ENCODE measurements around the gene EXOC6.

The EXOC6 gene

DNA sequence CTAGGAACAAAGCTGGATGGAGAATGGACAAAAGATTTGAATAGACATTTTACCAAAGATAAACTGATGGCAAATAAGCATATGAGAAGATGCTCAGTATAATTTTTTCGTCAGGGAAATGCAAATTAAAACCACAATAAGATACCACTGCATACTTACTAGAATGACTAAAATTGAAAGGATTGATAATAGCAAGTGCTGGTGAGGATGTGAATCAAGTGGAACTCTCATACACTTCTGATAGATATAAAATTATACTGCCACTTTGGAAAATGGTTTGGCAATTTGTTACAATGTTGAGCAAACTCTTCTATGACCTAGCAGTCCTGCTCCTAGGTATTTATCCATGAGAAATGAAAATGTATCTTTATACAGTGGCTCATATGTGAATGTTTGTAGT lies 83.3 kb downstream of the EXOC6 start:
- no peak for DNase-seq (ENCODE audit: low read depth in 1 of 2, low spot score in 1 of 2)
- no peaks in the 10 kb centered on the region for H3K27me3 ChIP-seq (ENCODE audit: insufficient read depth, poor library complexity, severe bottlenecking)
- TF ChIP-seq, protein P1, sequence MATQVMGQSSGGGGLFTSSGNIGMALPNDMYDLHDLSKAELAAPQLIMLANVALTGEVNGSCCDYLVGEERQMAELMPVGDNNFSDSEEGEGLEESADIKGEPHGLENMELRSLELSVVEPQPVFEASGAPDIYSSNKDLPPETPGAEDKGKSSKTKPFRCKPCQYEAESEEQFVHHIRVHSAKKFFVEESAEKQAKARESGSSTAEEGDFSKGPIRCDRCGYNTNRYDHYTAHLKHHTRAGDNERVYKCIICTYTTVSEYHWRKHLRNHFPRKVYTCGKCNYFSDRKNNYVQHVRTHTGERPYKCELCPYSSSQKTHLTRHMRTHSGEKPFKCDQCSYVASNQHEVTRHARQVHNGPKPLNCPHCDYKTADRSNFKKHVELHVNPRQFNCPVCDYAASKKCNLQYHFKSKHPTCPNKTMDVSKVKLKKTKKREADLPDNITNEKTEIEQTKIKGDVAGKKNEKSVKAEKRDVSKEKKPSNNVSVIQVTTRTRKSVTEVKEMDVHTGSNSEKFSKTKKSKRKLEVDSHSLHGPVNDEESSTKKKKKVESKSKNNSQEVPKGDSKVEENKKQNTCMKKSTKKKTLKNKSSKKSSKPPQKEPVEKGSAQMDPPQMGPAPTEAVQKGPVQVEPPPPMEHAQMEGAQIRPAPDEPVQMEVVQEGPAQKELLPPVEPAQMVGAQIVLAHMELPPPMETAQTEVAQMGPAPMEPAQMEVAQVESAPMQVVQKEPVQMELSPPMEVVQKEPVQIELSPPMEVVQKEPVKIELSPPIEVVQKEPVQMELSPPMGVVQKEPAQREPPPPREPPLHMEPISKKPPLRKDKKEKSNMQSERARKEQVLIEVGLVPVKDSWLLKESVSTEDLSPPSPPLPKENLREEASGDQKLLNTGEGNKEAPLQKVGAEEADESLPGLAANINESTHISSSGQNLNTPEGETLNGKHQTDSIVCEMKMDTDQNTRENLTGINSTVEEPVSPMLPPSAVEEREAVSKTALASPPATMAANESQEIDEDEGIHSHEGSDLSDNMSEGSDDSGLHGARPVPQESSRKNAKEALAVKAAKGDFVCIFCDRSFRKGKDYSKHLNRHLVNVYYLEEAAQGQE (IDR thresholded peaks at IDR 0.05; ENCODE audit: insufficient replicate concordance, low read depth), result no peak
- TF ChIP-seq GABPA (IDR thresholded peaks at IDR 0.05; ENCODE audit: low read depth) (no peak), SPI1 (IDR thresholded peaks at IDR 0.05; ENCODE audit: borderline replicate concordance, low read depth) (no peak), POLR2AphosphoS5 (IDR thresholded peaks at IDR 0.05; ENCODE audit: low read depth) (no peak)
- TF ChIP-seq, protein P2, sequence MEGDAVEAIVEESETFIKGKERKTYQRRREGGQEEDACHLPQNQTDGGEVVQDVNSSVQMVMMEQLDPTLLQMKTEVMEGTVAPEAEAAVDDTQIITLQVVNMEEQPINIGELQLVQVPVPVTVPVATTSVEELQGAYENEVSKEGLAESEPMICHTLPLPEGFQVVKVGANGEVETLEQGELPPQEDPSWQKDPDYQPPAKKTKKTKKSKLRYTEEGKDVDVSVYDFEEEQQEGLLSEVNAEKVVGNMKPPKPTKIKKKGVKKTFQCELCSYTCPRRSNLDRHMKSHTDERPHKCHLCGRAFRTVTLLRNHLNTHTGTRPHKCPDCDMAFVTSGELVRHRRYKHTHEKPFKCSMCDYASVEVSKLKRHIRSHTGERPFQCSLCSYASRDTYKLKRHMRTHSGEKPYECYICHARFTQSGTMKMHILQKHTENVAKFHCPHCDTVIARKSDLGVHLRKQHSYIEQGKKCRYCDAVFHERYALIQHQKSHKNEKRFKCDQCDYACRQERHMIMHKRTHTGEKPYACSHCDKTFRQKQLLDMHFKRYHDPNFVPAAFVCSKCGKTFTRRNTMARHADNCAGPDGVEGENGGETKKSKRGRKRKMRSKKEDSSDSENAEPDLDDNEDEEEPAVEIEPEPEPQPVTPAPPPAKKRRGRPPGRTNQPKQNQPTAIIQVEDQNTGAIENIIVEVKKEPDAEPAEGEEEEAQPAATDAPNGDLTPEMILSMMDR (IDR thresholded peaks at IDR 0.05; ENCODE audit: insufficient read depth, low read length), result no peak

GRCh38 chr10:92937876-92938275 lies 89.6 kb downstream of the EXOC6 start:
- no peak for DNase-seq (ENCODE audit: low read depth in 1 of 2, low spot score in 1 of 2)
- H3K27me3 ChIP-seq (ENCODE audit: insufficient read depth, poor library complexity, severe bottlenecking), result no peaks in the 10 kb centered on the region
- TF ChIP-seq GABPA (IDR thresholded peaks at IDR 0.05; ENCODE audit: low read depth), result no peak
- no peak for TF ChIP-seq POLR2AphosphoS5 (IDR thresholded peaks at IDR 0.05; ENCODE audit: low read depth)
- TF ChIP-seq, protein P2 (IDR thresholded peaks at IDR 0.05; ENCODE audit: insufficient read depth, low read length), result no peak
- TF ChIP-seq, protein P1 (IDR thresholded peaks at IDR 0.05; ENCODE audit: insufficient replicate concordance, low read depth), result no peak
- no peak for TF ChIP-seq SPI1 (IDR thresholded peaks at IDR 0.05; ENCODE audit: borderline replicate concordance, low read depth)
- H3K27ac ChIP-seq (replicated peaks), result no peak overlapping the region
- no peak overlapping the region for H3K4me3 ChIP-seq (replicated peaks; ENCODE audit: insufficient read depth, low read length)

More for the DNA sequence above, 83.3 kb downstream of the EXOC6 start:
- Histone ChIP-seq H3K27ac (replicated peaks) (no peak overlapping the region), H3K4me3 (replicated peaks; ENCODE audit: insufficient read depth, low read length) (no peak overlapping the region)

GRCh38 chr10:92938841-92939240 lies 90.5 kb downstream of the EXOC6 start:
- Histone ChIP-seq H3K27me3 (ENCODE audit: insufficient read depth, poor library complexity, severe bottlenecking) (no peaks in the 10 kb centered on the region), H3K4me3 (replicated peaks; ENCODE audit: insufficient read depth, low read length) (no peak overlapping the region), H3K27ac (replicated peaks) (no peak overlapping the region)
- no peak for DNase-seq (ENCODE audit: low read depth in 1 of 2, low spot score in 1 of 2)
- TF ChIP-seq, protein P1 (IDR thresholded peaks at IDR 0.05; ENCODE audit: insufficient replicate concordance, low read depth), result no peak
- TF ChIP-seq GABPA (IDR thresholded peaks at IDR 0.05; ENCODE audit: low read depth) (no peak), POLR2AphosphoS5 (IDR thresholded peaks at IDR 0.05; ENCODE audit: low read depth) (no peak), SPI1 (IDR thresholded peaks at IDR 0.05; ENCODE audit: borderline replicate concordance, low read depth) (no peak)
- TF ChIP-seq, protein P2 (IDR thresholded peaks at IDR 0.05; ENCODE audit: insufficient read depth, low read length), result no peak

All from HL-60 (cell line).